PC-3 (cell line): ENCODE data around the gene UGT1A4.

ENCODE experiments used
- EZH2 ChIP-seq: fragments of 300-600 bp; sonication (generic); IDR thresholded peaks from one replicate; pipeline ENCODE4 v1.6.1; 2017; ENCODE audit warnings: antibody characterized with exemption, mild to moderate bottlenecking, low read length; ENCODE audit not compliant: unreplicated experiment
- EZH2phosphoT487 ChIP-seq: fragments of 300-600 bp; sonication (generic); IDR thresholded peaks from 2 replicates; pipeline ENCODE4 v1.6.1; 2018; ENCODE audit warnings: mild to moderate bottlenecking, antibody characterized with exemption, low read length, borderline replicate concordance
- TF ChIP-seq, protein P1 (sequence below): fragments of 300-600 bp; sonication (generic); conservative IDR thresholded peaks from 2 replicates; pipeline ENCODE4 v1.5.1; 2017; ENCODE audit warnings: antibody characterized with exemption, low read depth, mild to moderate bottlenecking, low read length

GRCh38 chr2:233820774-233821105 lies 102.2 kb downstream of the UGT1A4 start:
- TF ChIP-seq, protein P1, sequence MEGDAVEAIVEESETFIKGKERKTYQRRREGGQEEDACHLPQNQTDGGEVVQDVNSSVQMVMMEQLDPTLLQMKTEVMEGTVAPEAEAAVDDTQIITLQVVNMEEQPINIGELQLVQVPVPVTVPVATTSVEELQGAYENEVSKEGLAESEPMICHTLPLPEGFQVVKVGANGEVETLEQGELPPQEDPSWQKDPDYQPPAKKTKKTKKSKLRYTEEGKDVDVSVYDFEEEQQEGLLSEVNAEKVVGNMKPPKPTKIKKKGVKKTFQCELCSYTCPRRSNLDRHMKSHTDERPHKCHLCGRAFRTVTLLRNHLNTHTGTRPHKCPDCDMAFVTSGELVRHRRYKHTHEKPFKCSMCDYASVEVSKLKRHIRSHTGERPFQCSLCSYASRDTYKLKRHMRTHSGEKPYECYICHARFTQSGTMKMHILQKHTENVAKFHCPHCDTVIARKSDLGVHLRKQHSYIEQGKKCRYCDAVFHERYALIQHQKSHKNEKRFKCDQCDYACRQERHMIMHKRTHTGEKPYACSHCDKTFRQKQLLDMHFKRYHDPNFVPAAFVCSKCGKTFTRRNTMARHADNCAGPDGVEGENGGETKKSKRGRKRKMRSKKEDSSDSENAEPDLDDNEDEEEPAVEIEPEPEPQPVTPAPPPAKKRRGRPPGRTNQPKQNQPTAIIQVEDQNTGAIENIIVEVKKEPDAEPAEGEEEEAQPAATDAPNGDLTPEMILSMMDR, result no peak
- no peak for TF ChIP-seq EZH2phosphoT487
- TF ChIP-seq EZH2, result no peak
